ENCODE data around the gene CPPED1. TPM values are rescaled to one million over a fixed set of nuclear protein-coding genes. Genes with fewer than 3 reads are reported as not detected.

Gene CPPED1
- total RNA-seq, 2 donors from 2014 or later = 3.3 to 4.4 TPM

- Histone ChIP-seq H3K4me3 (no peak overlapping the region), H3K9me3 (no peaks in the 10 kb centered on the region), H3K36me3 (replicated peaks in 1 of 2; ENCODE audit: insufficient read depth in 1 of 2, low read depth in 2 of 2) (no peaks in the 10 kb centered on the region), H3K4me1 (peaks cover 4% of the 10 kb centered on the region), H3K27me3 (no peaks in the 10 kb centered on the region), H3K27ac (no peak overlapping the region)
- intact Hi-C loops (cut with DNase I) = no loop called here
- DNase-seq (no peak), ATAC-seq (no peak)
- TF ChIP-seq, protein P1, sequence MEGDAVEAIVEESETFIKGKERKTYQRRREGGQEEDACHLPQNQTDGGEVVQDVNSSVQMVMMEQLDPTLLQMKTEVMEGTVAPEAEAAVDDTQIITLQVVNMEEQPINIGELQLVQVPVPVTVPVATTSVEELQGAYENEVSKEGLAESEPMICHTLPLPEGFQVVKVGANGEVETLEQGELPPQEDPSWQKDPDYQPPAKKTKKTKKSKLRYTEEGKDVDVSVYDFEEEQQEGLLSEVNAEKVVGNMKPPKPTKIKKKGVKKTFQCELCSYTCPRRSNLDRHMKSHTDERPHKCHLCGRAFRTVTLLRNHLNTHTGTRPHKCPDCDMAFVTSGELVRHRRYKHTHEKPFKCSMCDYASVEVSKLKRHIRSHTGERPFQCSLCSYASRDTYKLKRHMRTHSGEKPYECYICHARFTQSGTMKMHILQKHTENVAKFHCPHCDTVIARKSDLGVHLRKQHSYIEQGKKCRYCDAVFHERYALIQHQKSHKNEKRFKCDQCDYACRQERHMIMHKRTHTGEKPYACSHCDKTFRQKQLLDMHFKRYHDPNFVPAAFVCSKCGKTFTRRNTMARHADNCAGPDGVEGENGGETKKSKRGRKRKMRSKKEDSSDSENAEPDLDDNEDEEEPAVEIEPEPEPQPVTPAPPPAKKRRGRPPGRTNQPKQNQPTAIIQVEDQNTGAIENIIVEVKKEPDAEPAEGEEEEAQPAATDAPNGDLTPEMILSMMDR (IDR thresholded peaks at IDR 0.05) = no peak
- TF ChIP-seq POLR2A (IDR thresholded peaks at IDR 0.05) = no peak
- 33 to 38% methylated on average over 4 of the region's 4 CpGs for WGBS, 2 donors
Measured at GRCh38 chr16:12675046-12675445, 128.6 kb downstream of the CPPED1 start.

GRCh38 chr16:12674524-12674923, 129.2 kb downstream of the CPPED1 start:
- 90 to 94% methylated on average over 5 of the region's 5 CpGs for WGBS, 2 donors

GRCh38 chr16:12674071-12674470, 129.6 kb downstream of the CPPED1 start:
- WGBS, 2 donors = 83% methylated on average over 6 of the region's 6 CpGs
- no peak for TF ChIP-seq POLR2A (IDR thresholded peaks at IDR 0.05)
- TF ChIP-seq, protein P1 (IDR thresholded peaks at IDR 0.05) = no peak
- Histone ChIP-seq H3K9me3 (peaks cover 0 to 2% (median 0%) of the 10 kb centered on the region in 3 donors), H3K4me1 (peaks cover 4% of the 10 kb centered on the region), H3K27me3 (no peaks in the 10 kb centered on the region), H3K4me3 (no peak overlapping the region), H3K36me3 (replicated peaks in 1 of 2; ENCODE audit: insufficient read depth in 1 of 2, low read depth in 2 of 2) (no peaks in the 10 kb centered on the region), H3K27ac (no peak overlapping the region)
- no peak for DNase-seq
- ATAC-seq = no peak
- intact Hi-C loops (cut with DNase I) = no loop called here

More at GRCh38 chr16:12674524-12674923, 129.2 kb downstream of the CPPED1 start:
- ATAC-seq (no peak), DNase-seq (no peak)
- no peak overlapping the region for H3K27ac ChIP-seq
- intact Hi-C loops (cut with DNase I) = no loop called here
- H3K4me3 ChIP-seq = no peak overlapping the region
- H3K9me3 ChIP-seq = no peaks in the 10 kb centered on the region
- H3K4me1 ChIP-seq = peaks cover 4% of the 10 kb centered on the region
- H3K27me3 ChIP-seq = no peaks in the 10 kb centered on the region
- no peaks in the 10 kb centered on the region for H3K36me3 ChIP-seq (replicated peaks in 1 of 2; ENCODE audit: insufficient read depth in 1 of 2, low read depth in 2 of 2)
- TF ChIP-seq POLR2A (IDR thresholded peaks at IDR 0.05) = no peak
- TF ChIP-seq, protein P1 (IDR thresholded peaks at IDR 0.05) = no peak

GRCh38 chr16:12673466-12673865, 130.2 kb downstream of the CPPED1 start:
- ATAC-seq = no peak
- 81 to 85% methylated on average over 10 of the region's 10 CpGs for WGBS, 2 donors
- H3K36me3 ChIP-seq (replicated peaks in 1 of 2; ENCODE audit: insufficient read depth in 1 of 2, low read depth in 2 of 2) = no peaks in the 10 kb centered on the region
- TF ChIP-seq, protein P1 (IDR thresholded peaks at IDR 0.05) = no peak
- TF ChIP-seq POLR2A (IDR thresholded peaks at IDR 0.05) = no peak
- H3K27ac ChIP-seq = no peak overlapping the region
- H3K9me3 ChIP-seq = peaks cover 0 to 8% (median 0%) of the 10 kb centered on the region in 3 donors
- DNase-seq = no peak
- no peak overlapping the region for H3K4me3 ChIP-seq
- intact Hi-C loops (cut with DNase I) = no loop called here
- no peaks in the 10 kb centered on the region for H3K27me3 ChIP-seq
- H3K4me1 ChIP-seq = peaks cover 4% of the 10 kb centered on the region

GRCh38 chr16:12672986-12673385, 130.7 kb downstream of the CPPED1 start:
- 94 to 100% methylated on average over 6 to 8 of the region's 8 CpGs for WGBS, 2 donors
- no peak for TF ChIP-seq POLR2A (IDR thresholded peaks at IDR 0.05)
- TF ChIP-seq, protein P1 (IDR thresholded peaks at IDR 0.05) = no peak
- intact Hi-C loops (cut with DNase I) = no loop called here
- Histone ChIP-seq H3K36me3 (replicated peaks in 1 of 2; ENCODE audit: insufficient read depth in 1 of 2, low read depth in 2 of 2) (no peaks in the 10 kb centered on the region), H3K27ac (no peak overlapping the region), H3K27me3 (no peaks in the 10 kb centered on the region), H3K4me3 (no peak overlapping the region), H3K4me1 (peaks cover 4% of the 10 kb centered on the region), H3K9me3 (peaks cover 0 to 10% (median 0%) of the 10 kb centered on the region in 3 donors)
- ATAC-seq (no peak), DNase-seq (no peak)
